Immature natural killer cell (primary cell): Measurements from ENCODE around the gene STXBP5L. TPM values are rescaled to one million over a fixed set of nuclear protein-coding genes. Genes with fewer than 3 reads are reported as not detected.
"Not testable (repeated sequence)": the region's sequence is repeated elsewhere in the genome, so short reads cannot be mapped to it uniquely, and the experiment has no call there.

Experiments
- DNase-seq, 3 donors: peaks; one replicate each; pipeline ENCODE4 v3.0.0; 2022; ENCODE audit warnings: mixed read lengths in 1 of 3
- H3K27ac Mint-ChIP-seq, 6 donors: one replicate each; pipeline ENCODE4 v1.8.0; 2020; ENCODE audit warnings: mixed read lengths in 6 of 6, mild to moderate bottlenecking in 5 of 6, inconsistent platforms in 4 of 6, moderate library complexity in 3 of 6
- H3K27me3 Mint-ChIP-seq, 3 donors: one replicate each; pipeline ENCODE4 v1.8.0; 2020 to 2021; ENCODE audit warnings: low read depth in 3 of 3, mild to moderate bottlenecking in 3 of 3, mixed read lengths in 3 of 3, moderate library complexity in 3 of 3, inconsistent platforms in 1 of 3
- H3K36me3 Mint-ChIP-seq, 3 donors: one replicate each; pipeline ENCODE4 v1.8.0; 2020; ENCODE audit warnings: mixed read lengths in 3 of 3, inconsistent platforms in 2 of 3, mild to moderate bottlenecking in 2 of 3
- H3K4me1 Mint-ChIP-seq, 2 donors: one replicate each; pipeline ENCODE4 v1.8.0; 2020; ENCODE audit warnings: inconsistent platforms in 2 of 2, mild to moderate bottlenecking in 2 of 2, mixed read lengths in 2 of 2, moderate library complexity in 1 of 2
- H3K4me3 Mint-ChIP-seq, 5 donors: one replicate each; pipeline ENCODE4 v1.8.0; 2020; ENCODE audit warnings: mild to moderate bottlenecking in 5 of 5, mixed read lengths in 5 of 5, inconsistent platforms in 3 of 5, moderate library complexity in 3 of 5
- H3K9me3 Mint-ChIP-seq, 6 donors: one replicate each; pipeline ENCODE4 v1.8.0; 2020; ENCODE audit warnings: mild to moderate bottlenecking in 6 of 6, mixed read lengths in 6 of 6, inconsistent platforms in 4 of 6, moderate library complexity in 3 of 6
- polyA plus RNA-seq, 3 donors: library from polyadenylated mRNA; unstranded; fragments of 300-500 nt; fragmentation: Illumina TruSeq; gene quantifications; one replicate each; pipeline ENCODE4 v1.2.3, GENCODE V29; 2021

Gene STXBP5L
- polyA plus RNA-seq, 3 donors from 2014 or later, result not detected

DNA sequence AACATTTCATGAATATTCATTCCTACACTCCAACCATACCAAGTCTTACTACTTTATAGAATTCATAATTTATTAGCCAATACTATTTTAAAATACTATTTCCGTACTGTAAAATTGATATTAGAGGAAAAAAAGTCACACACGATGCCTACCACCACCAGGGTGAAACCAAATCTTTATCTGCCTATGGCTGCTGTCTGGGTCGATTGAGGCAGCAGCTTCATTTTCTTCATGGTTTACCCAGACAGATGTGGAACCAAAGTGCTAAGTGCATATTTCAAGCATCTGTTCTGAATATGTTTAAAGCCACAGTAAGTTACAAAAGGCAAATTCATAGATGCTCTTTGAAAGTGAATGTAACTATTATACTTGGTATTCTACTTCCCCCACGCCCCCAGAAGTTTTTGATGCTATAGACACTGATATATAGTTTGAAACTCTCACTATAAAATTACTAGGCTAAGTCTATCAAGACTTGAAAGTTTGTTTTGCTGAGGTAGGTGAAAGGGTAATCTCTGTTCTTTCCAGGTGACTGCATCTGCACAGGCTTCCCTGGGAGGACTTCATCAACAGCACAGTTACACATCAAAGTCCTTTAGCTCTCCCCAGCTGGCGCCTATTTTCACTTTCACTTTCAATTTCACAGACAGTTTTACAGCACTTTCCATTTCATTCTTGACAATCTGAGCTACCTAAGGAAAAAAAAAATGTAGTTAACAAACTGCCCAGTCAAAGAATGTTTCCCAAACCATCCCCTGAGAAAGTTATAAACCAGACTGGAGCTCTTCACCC, 523.9 kb downstream of the STXBP5L start:
- Mint-ChIP-seq H3K4me1 (peaks cover 9 to 12% of the 10 kb centered on the region in 2 donors), H3K4me3 (peak overlapping the region; percentile 57 to 83 (median 79)), H3K27me3 (peaks cover 0 to 2% (median 0%) of the 10 kb centered on the region in 3 donors), H3K9me3 (no peaks in the 10 kb centered on the region), H3K36me3 (peaks cover 0 to 4% (median 0%) of the 10 kb centered on the region in 3 donors), H3K27ac (peak overlapping the region; percentile 67 to 87 (median 80))
- peak; percentile 47 to 68 (median 62) for DNase-seq

DNA sequence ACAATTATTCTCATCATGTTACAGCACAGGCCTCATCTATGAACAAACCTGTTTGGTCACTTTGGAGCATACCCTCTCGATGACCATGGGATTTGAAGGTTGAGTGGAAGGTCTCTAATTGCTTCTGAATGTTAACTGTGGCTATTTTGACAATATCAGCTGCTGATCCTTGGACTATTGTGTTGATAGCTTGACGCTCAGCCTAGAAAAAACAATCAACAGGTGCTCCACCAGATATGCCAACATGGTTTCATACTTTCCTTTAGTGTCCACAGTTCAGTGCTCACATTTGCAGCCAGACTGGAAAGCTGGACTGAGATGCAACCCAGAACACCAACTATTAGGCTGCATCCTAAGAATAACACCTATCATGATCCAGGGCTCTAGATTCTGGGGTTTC, 528.1 kb downstream of the STXBP5L start:
- no peak overlapping the region for H3K4me3 Mint-ChIP-seq
- H3K36me3 Mint-ChIP-seq, result no peaks in the 10 kb centered on the region
- no peaks in the 10 kb centered on the region for H3K9me3 Mint-ChIP-seq
- H3K27me3 Mint-ChIP-seq, result peaks cover 0 to 2% (median 0%) of the 10 kb centered on the region in 3 donors
- no peak for DNase-seq
- H3K4me1 Mint-ChIP-seq, result peaks cover 9 to 12% of the 10 kb centered on the region in 2 donors
- H3K27ac Mint-ChIP-seq, result no peak overlapping the region

DNA sequence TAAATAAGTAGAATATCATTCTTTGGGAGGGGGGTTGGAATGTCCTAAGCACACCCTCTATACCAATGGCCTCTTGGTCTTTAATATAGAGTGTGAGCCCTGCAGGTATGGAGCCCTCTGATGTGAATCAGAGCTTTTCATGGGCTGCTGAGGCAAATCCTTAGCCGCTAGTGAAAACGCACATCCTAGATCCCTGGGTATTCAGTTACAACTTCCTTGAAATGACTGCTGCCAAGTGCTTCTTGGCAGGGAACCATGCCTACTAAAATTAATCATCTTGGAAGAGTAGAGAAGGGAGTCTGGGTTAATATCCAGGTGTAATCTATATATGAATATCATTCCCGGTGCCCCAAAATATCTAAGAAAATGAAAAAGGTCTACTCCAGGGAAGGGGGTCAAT, 528.6 kb downstream of the STXBP5L start:
- H3K36me3 Mint-ChIP-seq, result no peaks in the 10 kb centered on the region
- H3K4me1 Mint-ChIP-seq, result peaks cover 9 to 11% of the 10 kb centered on the region in 2 donors
- peaks cover 0 to 2% (median 0%) of the 10 kb centered on the region in 3 donors for H3K27me3 Mint-ChIP-seq

DNA sequence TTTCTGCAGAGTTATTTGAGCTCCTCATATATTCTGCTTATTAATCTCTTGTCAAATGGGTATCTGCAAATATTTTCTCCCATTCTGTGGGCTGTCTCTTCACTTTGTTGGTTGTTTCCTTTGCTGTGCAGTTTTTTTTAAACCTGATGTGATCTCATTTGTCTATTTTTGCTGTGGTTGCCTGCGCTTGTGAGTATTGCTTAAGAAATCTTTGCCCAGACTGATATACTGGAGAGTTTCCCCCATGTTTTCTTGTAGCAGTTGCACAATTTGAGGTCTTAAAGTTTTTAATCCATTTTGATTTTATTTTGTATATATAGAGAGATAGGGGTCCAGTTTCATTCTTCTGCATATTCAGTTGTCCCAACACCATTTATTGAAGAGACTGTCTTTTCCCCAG, 535.5 kb downstream of the STXBP5L start:
- DNase-seq, result no peak
- Mint-ChIP-seq H3K27ac (no peak overlapping the region), H3K36me3 (peaks cover 0 to 11% (median 5%) of the 10 kb centered on the region in 3 donors), H3K9me3 (no peaks in the 10 kb centered on the region), H3K4me3 (no peak overlapping the region), H3K4me1 (no peaks in the 10 kb centered on the region), H3K27me3 (no peaks in the 10 kb centered on the region)

More for the DNA sequence above, 528.6 kb downstream of the STXBP5L start:
- DNase-seq, result no peak
- no peaks in the 10 kb centered on the region for H3K9me3 Mint-ChIP-seq
- no peak overlapping the region for H3K4me3 Mint-ChIP-seq
- H3K27ac Mint-ChIP-seq, result no peak overlapping the region

DNA sequence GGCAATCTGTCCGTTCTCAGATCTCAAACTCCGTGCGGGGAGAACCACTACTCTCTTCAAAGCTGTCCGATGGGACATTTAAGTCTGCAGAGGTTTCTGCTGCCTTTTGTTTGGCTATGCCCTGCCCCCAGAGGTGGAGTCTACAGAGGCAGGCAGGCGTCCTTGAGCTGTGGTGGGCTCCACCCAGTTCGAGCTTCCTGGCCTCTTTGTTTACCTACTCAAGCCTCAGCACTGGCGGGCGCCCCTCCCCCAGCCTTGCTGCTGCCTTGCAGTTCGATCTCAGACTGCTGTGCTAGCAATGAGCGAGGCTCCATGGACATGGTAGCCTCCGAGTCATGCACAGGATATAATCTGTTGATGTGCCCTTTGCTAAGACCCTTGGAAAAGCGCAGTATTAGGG, 543.7 kb downstream of the STXBP5L start:
- DNase-seq, H3K4me1 Mint-ChIP-seq: not testable (repeated sequence)

DNA sequence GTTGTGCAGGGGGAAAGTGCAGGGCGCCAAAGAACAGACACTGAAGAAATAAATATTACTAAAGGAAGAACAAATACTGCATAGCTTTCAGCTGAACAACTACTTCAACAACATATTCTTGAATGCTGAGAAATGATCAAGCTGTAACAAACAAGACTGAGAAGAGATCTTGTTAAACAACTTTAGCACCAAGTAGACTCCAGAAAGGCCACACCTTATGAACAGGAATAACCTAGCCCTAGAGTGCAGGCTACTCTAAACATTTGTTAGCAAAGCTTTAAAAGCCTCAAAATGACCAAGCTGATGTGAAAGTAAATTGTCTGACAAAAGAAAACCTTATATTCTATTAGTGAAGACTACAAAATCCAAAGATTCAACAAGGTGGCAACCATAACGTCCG, 554.6 kb downstream of the STXBP5L start:
- no peaks in the 10 kb centered on the region for H3K9me3 Mint-ChIP-seq
- no peak overlapping the region for H3K4me3 Mint-ChIP-seq
- peaks cover 0 to 14% (median 0%) of the 10 kb centered on the region in 3 donors for H3K36me3 Mint-ChIP-seq
- DNase-seq, result no peak
- H3K27me3 Mint-ChIP-seq, result peaks cover 0 to 4% (median 0%) of the 10 kb centered on the region in 3 donors
- no peaks in the 10 kb centered on the region for H3K4me1 Mint-ChIP-seq
- H3K27ac Mint-ChIP-seq, result peak overlapping the region in 1 of 6 donors; percentile 25

More for the DNA sequence above, 543.7 kb downstream of the STXBP5L start:
- H3K27me3 Mint-ChIP-seq, H3K36me3 Mint-ChIP-seq, H3K9me3 Mint-ChIP-seq, H3K27ac Mint-ChIP-seq, H3K4me3 Mint-ChIP-seq: not testable (repeated sequence)

DNA sequence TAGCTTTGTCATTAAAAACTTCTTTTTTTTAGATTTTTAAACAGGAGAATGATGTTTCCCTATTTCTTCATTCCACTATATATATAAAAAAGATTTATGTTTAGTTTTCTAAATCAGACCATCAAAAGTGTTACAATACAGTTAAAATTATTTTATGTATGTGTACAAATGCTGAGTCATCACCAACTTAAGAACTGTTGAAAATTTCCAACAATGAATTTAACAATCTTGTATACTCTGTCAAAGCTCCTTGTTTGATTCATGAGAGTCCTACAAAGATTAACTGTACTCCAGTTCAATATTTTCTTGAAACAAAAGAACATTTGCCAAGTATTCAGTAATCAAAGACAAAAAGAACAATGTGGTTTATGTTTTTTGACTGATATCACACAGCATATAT, 555.7 kb downstream of the STXBP5L start:
- no peaks in the 10 kb centered on the region for H3K9me3 Mint-ChIP-seq
- H3K36me3 Mint-ChIP-seq, result peaks cover 0 to 14% (median 0%) of the 10 kb centered on the region in 3 donors
- DNase-seq, result no peak
- peaks cover 0 to 4% (median 0%) of the 10 kb centered on the region in 3 donors for H3K27me3 Mint-ChIP-seq
- no peak overlapping the region for H3K27ac Mint-ChIP-seq
- H3K4me3 Mint-ChIP-seq, result no peak overlapping the region
- no peaks in the 10 kb centered on the region for H3K4me1 Mint-ChIP-seq

DNA sequence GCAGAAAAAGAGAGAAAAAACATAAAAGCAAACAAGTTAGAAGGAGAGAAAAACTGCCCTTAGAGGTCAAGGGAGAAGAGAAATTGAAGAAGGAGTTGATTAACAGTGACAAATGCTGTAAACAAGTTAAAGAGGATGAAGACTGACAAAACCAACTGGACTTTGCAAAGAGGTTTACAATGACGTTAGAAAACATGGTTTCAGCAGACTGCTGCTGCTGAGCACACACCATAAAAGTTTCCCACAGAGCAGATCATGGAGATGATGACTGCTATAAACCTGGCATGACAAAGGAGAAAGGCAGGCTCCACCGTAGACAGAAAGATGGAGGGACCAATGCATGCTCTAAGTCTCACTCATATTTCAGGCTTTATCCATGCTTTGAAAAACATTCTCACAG, 559.1 kb downstream of the STXBP5L start:
- no peaks in the 10 kb centered on the region for H3K4me1 Mint-ChIP-seq
- H3K9me3 Mint-ChIP-seq, result no peaks in the 10 kb centered on the region
- H3K27me3 Mint-ChIP-seq, result peaks cover 0 to 3% (median 0%) of the 10 kb centered on the region in 3 donors
- DNase-seq, result no peak
- no peak overlapping the region for H3K27ac Mint-ChIP-seq
- H3K4me3 Mint-ChIP-seq, result no peak overlapping the region
- peaks cover 0 to 6% (median 0%) of the 10 kb centered on the region in 3 donors for H3K36me3 Mint-ChIP-seq

DNA sequence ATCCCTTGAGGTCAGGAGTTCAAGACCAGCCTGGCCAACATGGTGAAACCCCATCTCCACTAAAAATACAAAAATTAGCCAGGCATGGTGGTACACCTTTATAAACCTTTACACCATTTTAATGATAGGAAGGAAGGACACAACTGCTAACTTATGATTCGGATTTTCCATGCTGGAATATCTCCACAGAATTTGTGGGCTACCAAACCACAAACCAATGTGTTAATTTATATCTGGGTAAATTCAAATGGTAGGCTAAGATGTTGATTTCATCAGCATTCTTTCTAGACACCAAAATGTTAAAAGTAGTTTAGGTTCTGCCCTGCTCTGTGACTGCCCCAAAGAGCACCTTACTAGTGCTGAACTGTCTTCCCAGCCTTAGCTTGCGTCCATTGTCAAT, 565.0 kb downstream of the STXBP5L start:
- Mint-ChIP-seq H3K9me3 (no peaks in the 10 kb centered on the region), H3K36me3 (peaks cover 0 to 3% (median 0%) of the 10 kb centered on the region in 3 donors), H3K27ac (no peak overlapping the region), H3K4me3 (no peak overlapping the region), H3K4me1 (no peaks in the 10 kb centered on the region), H3K27me3 (no peaks in the 10 kb centered on the region)
- DNase-seq, result no peak

Other genes starting within 250 kb of the STXBP5L start
- 1 to 10 TPM in 2 of 3 donors, not detected in 1; 1.2 to 2.5 TPM for gene HGD, start 226.0 kb upstream of the STXBP5L start, polyA plus RNA-seq
- 10 to 100 TPM; 19.8 to 26.4 (median 26.1) TPM for gene RABL3, start 165.7 kb upstream of the STXBP5L start, polyA plus RNA-seq
- 10 to 100 TPM in 2 of 3 donors, 1 to 10 TPM in 1; 10.0 to 15.9 (median 11.0) TPM for gene GTF2E1, start 165.5 kb upstream of the STXBP5L start, polyA plus RNA-seq